ENCODE results near the gene TGFBR1.
"Not testable (repeated sequence)": the region's sequence is repeated elsewhere in the genome, so short reads cannot be mapped to it uniquely, and the experiment has no call there.

Gene TGFBR1

GRCh38 chr9:99090336-99091130, 14.4 kb upstream of the TGFBR1 start:
- no peak for DNase-seq (ENCODE audit: low spot score)
- TF ChIP-seq CTCF (IDR thresholded peaks at IDR 0.05; ENCODE audit: extremely low read depth, missing control alignments) = no peak

- DNase-seq (ENCODE audit: low spot score) = no peak
- no peak for TF ChIP-seq CTCF (IDR thresholded peaks at IDR 0.05; ENCODE audit: extremely low read depth, missing control alignments)
These were observed 12.0 kb upstream of the TGFBR1 start for GRCh38 chr9:99092643-99093491.

GRCh38 chr9:99093492-99093791, 11.5 kb upstream of the TGFBR1 start:
- TF ChIP-seq CTCF (IDR thresholded peaks at IDR 0.05; ENCODE audit: extremely low read depth, missing control alignments) = no peak
- no peak for DNase-seq (ENCODE audit: low spot score)

GRCh38 chr9:99095565-99095964, 9.3 kb upstream of the TGFBR1 start:
- TF ChIP-seq CTCF (IDR thresholded peaks at IDR 0.05; ENCODE audit: extremely low read depth, missing control alignments) = no peak
- no peak for DNase-seq (ENCODE audit: low spot score)

- TF ChIP-seq CTCF (IDR thresholded peaks at IDR 0.05; ENCODE audit: extremely low read depth, missing control alignments) = no peak
- no peak for DNase-seq (ENCODE audit: low spot score)
These were observed 8.5 kb upstream of the TGFBR1 start for GRCh38 chr9:99096409-99096808.

GRCh38 chr9:99099806-99100585, 4.9 kb upstream of the TGFBR1 start:
- not testable (repeated sequence) for DNase-seq (ENCODE audit: low spot score)

- TF ChIP-seq CTCF (IDR thresholded peaks at IDR 0.05; ENCODE audit: extremely low read depth, missing control alignments) = no peak
These were observed 3.6 kb upstream of the TGFBR1 start for GRCh38 chr9:99101271-99101670.

More at GRCh38 chr9:99101271-99101670, 3.6 kb upstream of the TGFBR1 start:
- no peak for DNase-seq (ENCODE audit: low spot score)

All from GM20000 (cell line).